ENCODE data around the gene APOBEC3C. TPM values are rescaled to one million over a fixed set of nuclear protein-coding genes. Genes with fewer than 3 reads are reported as not detected.
"Not testable (repeated sequence)": the region's sequence is repeated elsewhere in the genome, so short reads cannot be mapped to it uniquely, and the experiment has no call there.

The APOBEC3C gene
- total RNA-seq, 1 donor from 2014 or later, result 25.1 TPM

- peaks cover 17% of the 10 kb centered on the region for H3K4me1 ChIP-seq
- no peaks in the 10 kb centered on the region for H3K27me3 ChIP-seq (ENCODE audit: low read depth)
- H3K4me3 ChIP-seq, result peak overlapping the region; percentile 77
- no peaks in the 10 kb centered on the region for H3K9me3 ChIP-seq (replicated peaks)
- TF ChIP-seq CTCF (IDR thresholded peaks at IDR 0.05; ENCODE audit: borderline replicate concordance), result no peak
- no peaks in the 10 kb centered on the region for H3K36me3 ChIP-seq
- DNase-seq, result no peak
- intact Hi-C loops (cut with micrococcal nuclease), result no loop called here
- H3K27ac ChIP-seq (replicated peaks), result peak overlapping the region; percentile 89
Observed at GRCh38 chr22:39039306-39040126, 25.5 kb downstream of the APOBEC3C start.

GRCh38 chr22:39040155-39040537, 26.1 kb downstream of the APOBEC3C start:
- H3K36me3 ChIP-seq; intact Hi-C loops (cut with micrococcal nuclease); H3K9me3 ChIP-seq (replicated peaks); DNase-seq; H3K27me3 ChIP-seq (ENCODE audit: low read depth): not testable (repeated sequence)
- H3K4me1 ChIP-seq, result peaks cover 17% of the 10 kb centered on the region
- H3K4me3 ChIP-seq, result peak overlapping the region; percentile 77
- peak overlapping the region; percentile 89 for H3K27ac ChIP-seq (replicated peaks)

GRCh38 chr22:39040538-39041296, 26.7 kb downstream of the APOBEC3C start, which contains the start of gene APOBEC3F:
Gene APOBEC3F, plus strand, starts transcription at chr22:39040864. Its CDS starts 97 bp downstream, at chr22:39040961.
- Histone ChIP-seq H3K4me3 (peak within 1 kb of the TSS; percentile 77), H3K4me1 (peaks cover 17% of the 10 kb centered on the region), H3K27ac (replicated peaks) (peak within 1 kb of the TSS; percentile 89)
- DNase-seq, result peak; percentile 46
- H3K36me3 ChIP-seq; intact Hi-C loops (cut with micrococcal nuclease); H3K9me3 ChIP-seq (replicated peaks); H3K27me3 ChIP-seq (ENCODE audit: low read depth): not testable (repeated sequence)
- peak; percentile 24 for TF ChIP-seq CTCF (IDR thresholded peaks at IDR 0.05; ENCODE audit: borderline replicate concordance)

GRCh38 chr22:39041908-39042307, 27.9 kb downstream of the APOBEC3C start:
- H3K4me1 ChIP-seq, result peaks cover 17% of the 10 kb centered on the region
- intact Hi-C loops (cut with micrococcal nuclease), result no loop called here
- no peaks in the 10 kb centered on the region for H3K36me3 ChIP-seq
- H3K27ac ChIP-seq (replicated peaks), result no peak overlapping the region
- peak overlapping the region; percentile 77 for H3K4me3 ChIP-seq
- DNase-seq, result no peak
- no peaks in the 10 kb centered on the region for H3K27me3 ChIP-seq (ENCODE audit: low read depth)
- no peak for TF ChIP-seq CTCF (IDR thresholded peaks at IDR 0.05; ENCODE audit: borderline replicate concordance)
- no peaks in the 10 kb centered on the region for H3K9me3 ChIP-seq (replicated peaks)

GRCh38 chr22:39043063-39043462, 29.0 kb downstream of the APOBEC3C start:
- DNase-seq; H3K9me3 ChIP-seq (replicated peaks); H3K27me3 ChIP-seq (ENCODE audit: low read depth); H3K36me3 ChIP-seq; H3K27ac ChIP-seq (replicated peaks); H3K4me3 ChIP-seq; intact Hi-C loops (cut with micrococcal nuclease): not testable (repeated sequence)
- peaks cover 17% of the 10 kb centered on the region for H3K4me1 ChIP-seq

GRCh38 chr22:39045136-39045535, 31.1 kb downstream of the APOBEC3C start:
- H3K9me3 ChIP-seq (replicated peaks); H3K27ac ChIP-seq (replicated peaks); H3K36me3 ChIP-seq; H3K4me3 ChIP-seq; DNase-seq; intact Hi-C loops (cut with micrococcal nuclease); H3K27me3 ChIP-seq (ENCODE audit: low read depth): not testable (repeated sequence)
- H3K4me1 ChIP-seq, result peaks cover 14% of the 10 kb centered on the region

GRCh38 chr22:39049486-39049885, 35.4 kb downstream of the APOBEC3C start:
- H3K27ac ChIP-seq (replicated peaks); intact Hi-C loops (cut with micrococcal nuclease); H3K4me3 ChIP-seq; H3K9me3 ChIP-seq (replicated peaks); H3K4me1 ChIP-seq; DNase-seq; H3K27me3 ChIP-seq (ENCODE audit: low read depth); H3K36me3 ChIP-seq: not testable (repeated sequence)

GRCh38 chr22:39051844-39052495, 37.9 kb downstream of the APOBEC3C start:
- H3K27me3 ChIP-seq (ENCODE audit: low read depth); intact Hi-C loops (cut with micrococcal nuclease); H3K9me3 ChIP-seq (replicated peaks); H3K36me3 ChIP-seq; H3K4me1 ChIP-seq; H3K27ac ChIP-seq (replicated peaks); DNase-seq; H3K4me3 ChIP-seq: not testable (repeated sequence)

Measured in left ventricle myocardium inferior (tissue), 1 donor.